ENCODE measurements around the gene DLG2.

DLG2 gene

GRCh38 chr11:85551881-85552280 is 75.3 kb downstream of the DLG2 start:
- Histone ChIP-seq H4K20me1 (ENCODE audit: insufficient read depth, low read length) (no peaks in the 10 kb centered on the region), H3K27me3 (ENCODE audit: insufficient read depth, low read length) (no peaks in the 10 kb centered on the region), H3K4me3 (ENCODE audit: low read depth, low read length, poor library complexity, severe bottlenecking) (no peak overlapping the region), H3K4me1 (ENCODE audit: insufficient read depth, low read length, severe bottlenecking) (no peaks in the 10 kb centered on the region), H3K9me2 (ENCODE audit: low read depth, low read length) (peaks cover 3% of the 10 kb centered on the region; the same call in 1 of the 2 replicates), H3F3A (ENCODE audit: insufficient read depth, low read length) (no peaks in the 10 kb centered on the region), H3K27ac (ENCODE audit: low read depth, low read length, poor library complexity, severe bottlenecking) (no peak overlapping the region), H2AFZ (ENCODE audit: low read length) (no peak overlapping the region), H3K79me2 (ENCODE audit: insufficient read depth, low read length) (no peaks in the 10 kb centered on the region), H3K9me3 (ENCODE audit: low read length) (no peaks in the 10 kb centered on the region), H3K9ac (ENCODE audit: low read length) (no peak overlapping the region), H3K36me3 (ENCODE audit: insufficient read depth, low read length) (no peaks in the 10 kb centered on the region), H3K4me2 (ENCODE audit: low read length) (no peak overlapping the region)
- TF ChIP-seq, protein P1, sequence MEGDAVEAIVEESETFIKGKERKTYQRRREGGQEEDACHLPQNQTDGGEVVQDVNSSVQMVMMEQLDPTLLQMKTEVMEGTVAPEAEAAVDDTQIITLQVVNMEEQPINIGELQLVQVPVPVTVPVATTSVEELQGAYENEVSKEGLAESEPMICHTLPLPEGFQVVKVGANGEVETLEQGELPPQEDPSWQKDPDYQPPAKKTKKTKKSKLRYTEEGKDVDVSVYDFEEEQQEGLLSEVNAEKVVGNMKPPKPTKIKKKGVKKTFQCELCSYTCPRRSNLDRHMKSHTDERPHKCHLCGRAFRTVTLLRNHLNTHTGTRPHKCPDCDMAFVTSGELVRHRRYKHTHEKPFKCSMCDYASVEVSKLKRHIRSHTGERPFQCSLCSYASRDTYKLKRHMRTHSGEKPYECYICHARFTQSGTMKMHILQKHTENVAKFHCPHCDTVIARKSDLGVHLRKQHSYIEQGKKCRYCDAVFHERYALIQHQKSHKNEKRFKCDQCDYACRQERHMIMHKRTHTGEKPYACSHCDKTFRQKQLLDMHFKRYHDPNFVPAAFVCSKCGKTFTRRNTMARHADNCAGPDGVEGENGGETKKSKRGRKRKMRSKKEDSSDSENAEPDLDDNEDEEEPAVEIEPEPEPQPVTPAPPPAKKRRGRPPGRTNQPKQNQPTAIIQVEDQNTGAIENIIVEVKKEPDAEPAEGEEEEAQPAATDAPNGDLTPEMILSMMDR (IDR thresholded peaks at IDR 0.05; ENCODE audit: low read length) = no peak
- no peak for TF ChIP-seq EZH2 (IDR thresholded peaks at IDR 0.05; ENCODE audit: borderline replicate concordance, low read length)

GRCh38 chr11:85541683-85542082 is 85.5 kb downstream of the DLG2 start:
- Histone ChIP-seq H3K27ac (ENCODE audit: low read depth, low read length, poor library complexity, severe bottlenecking) (no peak overlapping the region), H4K20me1 (ENCODE audit: insufficient read depth, low read length) (no peaks in the 10 kb centered on the region), H3K9me2 (ENCODE audit: low read depth, low read length) (no peaks in the 10 kb centered on the region), H3K4me2 (ENCODE audit: low read length) (no peak overlapping the region), H2AFZ (ENCODE audit: low read length) (no peak overlapping the region), H3K27me3 (ENCODE audit: insufficient read depth, low read length) (no peaks in the 10 kb centered on the region), H3F3A (ENCODE audit: insufficient read depth, low read length) (no peaks in the 10 kb centered on the region), H3K9ac (ENCODE audit: low read length) (no peak overlapping the region), H3K4me1 (ENCODE audit: insufficient read depth, low read length, severe bottlenecking) (no peaks in the 10 kb centered on the region), H3K4me3 (ENCODE audit: low read depth, low read length, poor library complexity, severe bottlenecking) (no peak overlapping the region), H3K36me3 (ENCODE audit: insufficient read depth, low read length) (no peaks in the 10 kb centered on the region), H3K9me3 (ENCODE audit: low read length) (no peaks in the 10 kb centered on the region), H3K79me2 (ENCODE audit: insufficient read depth, low read length) (no peaks in the 10 kb centered on the region)
- TF ChIP-seq, protein P1 (IDR thresholded peaks at IDR 0.05; ENCODE audit: low read length) = no peak

DNA sequence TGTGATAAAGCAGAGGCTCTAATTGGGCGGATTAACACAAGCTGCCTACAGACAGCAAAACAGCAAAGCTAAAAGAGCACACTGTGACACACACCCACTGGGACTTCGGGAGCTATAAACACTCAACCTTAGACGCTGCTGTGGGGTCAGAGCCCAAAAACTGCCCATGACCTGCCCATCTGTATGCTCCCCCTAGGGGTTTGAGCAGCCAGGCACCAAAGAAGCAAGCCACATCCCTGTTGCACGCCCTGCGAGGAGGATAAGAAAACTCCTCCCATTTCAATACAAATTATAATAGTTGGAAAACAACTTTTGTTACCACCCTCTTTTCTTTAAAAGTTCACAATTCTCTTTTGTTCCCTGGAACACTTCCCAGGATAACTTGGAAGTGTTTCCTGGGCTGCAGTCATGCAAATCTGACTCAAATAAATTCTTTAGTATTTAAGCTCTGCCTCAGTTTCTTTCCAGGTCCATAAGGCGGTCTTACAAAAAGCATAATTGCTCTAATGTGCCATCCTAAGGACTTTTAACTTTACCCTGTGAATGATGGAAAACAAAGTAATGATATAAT is 86.4 kb downstream of the DLG2 start:
- Histone ChIP-seq H3K4me2 (ENCODE audit: low read length) (no peak overlapping the region), H3K27ac (ENCODE audit: low read depth, low read length, poor library complexity, severe bottlenecking) (no peak overlapping the region), H4K20me1 (ENCODE audit: insufficient read depth, low read length) (no peaks in the 10 kb centered on the region), H3K27me3 (ENCODE audit: insufficient read depth, low read length) (no peaks in the 10 kb centered on the region), H3K4me3 (ENCODE audit: low read depth, low read length, poor library complexity, severe bottlenecking) (no peak overlapping the region), H3K79me2 (ENCODE audit: insufficient read depth, low read length) (no peaks in the 10 kb centered on the region), H3F3A (ENCODE audit: insufficient read depth, low read length) (no peaks in the 10 kb centered on the region), H3K9ac (ENCODE audit: low read length) (no peak overlapping the region), H3K4me1 (ENCODE audit: insufficient read depth, low read length, severe bottlenecking) (no peaks in the 10 kb centered on the region), H3K36me3 (ENCODE audit: insufficient read depth, low read length) (no peaks in the 10 kb centered on the region), H2AFZ (ENCODE audit: low read length) (no peak overlapping the region), H3K9me2 (ENCODE audit: low read depth, low read length) (no peaks in the 10 kb centered on the region), H3K9me3 (ENCODE audit: low read length) (no peaks in the 10 kb centered on the region)
- TF ChIP-seq EZH2 (IDR thresholded peaks at IDR 0.05; ENCODE audit: borderline replicate concordance, low read length) = no peak
- TF ChIP-seq, protein P1 (IDR thresholded peaks at IDR 0.05; ENCODE audit: low read length) = no peak

All from OCI-LY1 (cell line).